ENCODE data around the gene TNRC18.

- TF ChIP-seq ZNF8 (CRISPR knock-in tag; IDR thresholded peaks at IDR 0.05) = no peak
- TF ChIP-seq, protein P1, sequence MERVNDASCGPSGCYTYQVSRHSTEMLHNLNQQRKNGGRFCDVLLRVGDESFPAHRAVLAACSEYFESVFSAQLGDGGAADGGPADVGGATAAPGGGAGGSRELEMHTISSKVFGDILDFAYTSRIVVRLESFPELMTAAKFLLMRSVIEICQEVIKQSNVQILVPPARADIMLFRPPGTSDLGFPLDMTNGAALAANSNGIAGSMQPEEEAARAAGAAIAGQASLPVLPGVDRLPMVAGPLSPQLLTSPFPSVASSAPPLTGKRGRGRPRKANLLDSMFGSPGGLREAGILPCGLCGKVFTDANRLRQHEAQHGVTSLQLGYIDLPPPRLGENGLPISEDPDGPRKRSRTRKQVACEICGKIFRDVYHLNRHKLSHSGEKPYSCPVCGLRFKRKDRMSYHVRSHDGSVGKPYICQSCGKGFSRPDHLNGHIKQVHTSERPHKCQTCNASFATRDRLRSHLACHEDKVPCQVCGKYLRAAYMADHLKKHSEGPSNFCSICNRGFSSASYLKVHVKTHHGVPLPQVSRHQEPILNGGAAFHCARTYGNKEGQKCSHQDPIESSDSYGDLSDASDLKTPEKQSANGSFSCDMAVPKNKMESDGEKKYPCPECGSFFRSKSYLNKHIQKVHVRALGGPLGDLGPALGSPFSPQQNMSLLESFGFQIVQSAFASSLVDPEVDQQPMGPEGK (CRISPR knock-in tag; IDR thresholded peaks at IDR 0.05; ENCODE audit: borderline replicate concordance) = no peak
- TF ChIP-seq RARB (CRISPR knock-in tag; IDR thresholded peaks at IDR 0.05) = no peak
- no peak for TF ChIP-seq SNAI2 (CRISPR knock-in tag; IDR thresholded peaks at IDR 0.05)
- TF ChIP-seq, protein P2, sequence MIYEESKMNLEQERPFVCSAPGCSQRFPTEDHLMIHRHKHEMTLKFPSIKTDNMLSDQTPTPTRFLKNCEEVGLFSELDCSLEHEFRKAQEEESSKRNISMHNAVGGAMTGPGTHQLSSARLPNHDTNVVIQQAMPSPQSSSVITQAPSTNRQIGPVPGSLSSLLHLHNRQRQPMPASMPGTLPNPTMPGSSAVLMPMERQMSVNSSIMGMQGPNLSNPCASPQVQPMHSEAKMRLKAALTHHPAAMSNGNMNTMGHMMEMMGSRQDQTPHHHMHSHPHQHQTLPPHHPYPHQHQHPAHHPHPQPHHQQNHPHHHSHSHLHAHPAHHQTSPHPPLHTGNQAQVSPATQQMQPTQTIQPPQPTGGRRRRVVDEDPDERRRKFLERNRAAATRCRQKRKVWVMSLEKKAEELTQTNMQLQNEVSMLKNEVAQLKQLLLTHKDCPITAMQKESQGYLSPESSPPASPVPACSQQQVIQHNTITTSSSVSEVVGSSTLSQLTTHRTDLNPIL (CRISPR knock-in tag; IDR thresholded peaks at IDR 0.05; ENCODE audit: low read depth) = no peak
- no peak for TF ChIP-seq ARNTL (CRISPR knock-in tag; IDR thresholded peaks at IDR 0.05; ENCODE audit: borderline replicate concordance, low read depth)
Measured at GRCh38 chr7:5441840-5442503, 18.3 kb upstream of the TNRC18 start.
